Tibial nerve (tissue), 4 donors: ENCODE data around the gene PRPSAP2. TPM values are rescaled to one million over a fixed set of nuclear protein-coding genes. Genes with fewer than 3 reads are reported as not detected.

Experiments used
- DNase-seq, 2 donors: peaks; one replicate each; pipeline ENCODE4 v3.0.0-alpha.2; 2019; ENCODE audit warnings: low spot score in 2 of 2
- H3K27ac ChIP-seq, 4 donors: fragments of 200-600 bp; sonication (generic) in 3 of 4; one replicate each; pipeline ENCODE4 v1.5.1; 2017 to 2019; ENCODE audit warnings: mild to moderate bottlenecking in 1 of 4
- H3K27me3 ChIP-seq, 2 donors: fragments of 200-600 bp; sonication (generic) in 1 of 2; one replicate each; pipeline versions ENCODE4 v1.5.1 to v1.6.0; 2017 to 2019
- H3K36me3 ChIP-seq, 3 donors: fragments of 200-600 bp; sonication (generic); one replicate each; pipeline ENCODE4 v1.5.1; 2018 to 2019
- H3K4me1 ChIP-seq, 4 donors: fragments of 200-600 bp; sonication (generic) in 3 of 4; one replicate each; pipeline ENCODE4 v1.5.1; 2017 to 2019
- H3K4me3 ChIP-seq, 4 donors: fragments of 200-600 bp; sonication (generic) in 3 of 4; one replicate each; pipeline ENCODE4 v1.5.1; 2017 to 2019; ENCODE audit warnings: mild to moderate bottlenecking in 1 of 4, moderate library complexity in 1 of 4
- H3K9me3 ChIP-seq, 4 donors: fragments of 200-600 bp; sonication (generic) in 3 of 4; one replicate each; pipeline ENCODE4 v1.5.1; 2017 to 2019
- CTCF ChIP-seq, 5 experiments: fragments of 200-600 bp in 3 of 5; fragments of 450-650 bp in 2 of 5; sonication (generic) in 3 of 5; IDR thresholded peaks; one replicate each; pipeline ENCODE4 v1.5.1; 2016 to 2019; ENCODE audit warnings: antibody characterized with exemption in 5 of 5, mild to moderate bottlenecking in 3 of 5, moderate library complexity in 2 of 5
- EP300 ChIP-seq, 2 donors: sonication (generic); formaldehyde crosslinking; IDR thresholded peaks; one replicate each; pipeline ENCODE4 v1.6.1; 2017; ENCODE audit warnings: antibody characterized with exemption in 2 of 2, mild to moderate bottlenecking in 1 of 2
- POLR2A ChIP-seq, 2 donors: fragments of 450-650 bp; IDR thresholded peaks; one replicate each; pipeline ENCODE4 v1.6.1; 2017; ENCODE audit warnings: antibody characterized with exemption in 2 of 2, mild to moderate bottlenecking in 2 of 2, moderate library complexity in 2 of 2
- WGBS, 2 donors: methylation state at CpG; one replicate each; pipeline ENCODE4 v1.1.5; 2018; 5-methylcytosine and 5-hydroxymethylcytosine counted together
- total RNA-seq, 4 donors: library from RNA; depleted of rRNA; stranded (reverse); fragments of >200 nt; gene quantifications; one replicate each; pipeline ENCODE4 v1.1.0, GENCODE V29; 2016

PRPSAP2 gene
- total RNA-seq, 4 donors from 2014 or later, result 31.4 to 35.1 (median 33.7) TPM

- no peak overlapping the region for H3K27ac ChIP-seq
- TF ChIP-seq EP300 (IDR thresholded peaks at IDR 0.05), result no peak
- TF ChIP-seq CTCF (IDR thresholded peaks at IDR 0.05), result no peak
- TF ChIP-seq POLR2A (IDR thresholded peaks at IDR 0.05), result no peak
- no peaks in the 10 kb centered on the region for H3K9me3 ChIP-seq
- no peaks in the 10 kb centered on the region for H3K27me3 ChIP-seq
- peaks cover 0 to 14% (median 0%) of the 10 kb centered on the region in 4 donors for H3K4me1 ChIP-seq
- H3K4me3 ChIP-seq, result no peak overlapping the region
- no peak for DNase-seq
- no peaks in the 10 kb centered on the region for H3K36me3 ChIP-seq
- WGBS, 2 donors, result 89 to 92% methylated on average over 20 to 25 of the region's 28 CpGs
Measured at GRCh38 chr17:18970582-18971480, 112.9 kb downstream of the PRPSAP2 start.

GRCh38 chr17:18971801-18972200 lies 113.9 kb downstream of the PRPSAP2 start:
- Histone ChIP-seq H3K4me1 (peaks cover 0 to 14% (median 0%) of the 10 kb centered on the region in 4 donors), H3K27me3 (no peaks in the 10 kb centered on the region), H3K9me3 (no peaks in the 10 kb centered on the region), H3K36me3 (no peaks in the 10 kb centered on the region), H3K4me3 (no peak overlapping the region), H3K27ac (no peak overlapping the region)
- WGBS, 2 donors, result 91 to 95% methylated on average over 6 to 7 of the region's 7 CpGs
- TF ChIP-seq EP300 (IDR thresholded peaks at IDR 0.05) (no peak), CTCF (IDR thresholded peaks at IDR 0.05) (no peak), POLR2A (IDR thresholded peaks at IDR 0.05) (no peak)
- no peak for DNase-seq

DNA sequence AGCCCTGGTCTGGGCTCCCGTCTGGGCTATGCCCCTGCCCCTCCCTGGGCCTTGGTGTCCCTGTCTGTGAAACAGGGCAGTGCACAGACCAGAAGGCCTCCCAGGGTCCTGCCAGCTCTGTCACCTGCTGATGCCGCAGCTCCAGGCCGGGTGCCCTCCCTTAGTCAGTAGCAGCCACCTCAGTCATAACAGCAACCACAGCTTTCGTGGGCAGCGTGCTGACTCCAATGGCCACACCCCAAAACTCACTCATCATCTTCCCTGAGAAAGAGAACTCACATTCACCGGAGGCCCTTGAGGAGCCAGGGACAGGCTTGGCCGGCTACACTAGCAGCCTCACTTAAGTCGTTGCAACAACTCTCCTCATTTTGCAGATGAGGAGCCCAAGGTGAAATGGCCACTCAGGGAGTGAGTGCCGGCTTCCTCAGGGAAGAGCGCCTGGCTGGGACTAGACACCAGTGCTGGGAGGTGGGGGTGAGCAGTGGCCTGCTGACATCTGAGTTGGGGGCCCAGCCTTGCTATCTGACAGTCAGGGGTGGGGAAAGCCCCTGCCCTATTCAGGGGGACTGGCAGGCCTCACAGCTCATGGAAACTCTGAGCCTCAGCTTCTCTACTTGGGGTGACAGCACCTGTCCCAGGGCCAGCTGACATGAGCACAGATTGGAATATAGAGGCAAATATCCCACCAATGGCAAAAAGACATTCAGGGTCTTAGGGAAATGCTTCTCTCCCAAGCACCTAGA lies 116.6 kb downstream of the PRPSAP2 start:
- 83 to 89% methylated on average over 8 to 10 of the region's 10 CpGs for WGBS, 2 donors
- no peak overlapping the region for H3K27ac ChIP-seq
- no peak overlapping the region for H3K4me3 ChIP-seq
- no peaks in the 10 kb centered on the region for H3K36me3 ChIP-seq
- H3K9me3 ChIP-seq, result no peaks in the 10 kb centered on the region
- H3K27me3 ChIP-seq, result no peaks in the 10 kb centered on the region
- no peak for DNase-seq
- peaks cover 0 to 3% (median 0%) of the 10 kb centered on the region in 4 donors for H3K4me1 ChIP-seq
- no peak for TF ChIP-seq EP300 (IDR thresholded peaks at IDR 0.05)
- TF ChIP-seq CTCF (IDR thresholded peaks at IDR 0.05), result no peak
- no peak for TF ChIP-seq POLR2A (IDR thresholded peaks at IDR 0.05)

DNA sequence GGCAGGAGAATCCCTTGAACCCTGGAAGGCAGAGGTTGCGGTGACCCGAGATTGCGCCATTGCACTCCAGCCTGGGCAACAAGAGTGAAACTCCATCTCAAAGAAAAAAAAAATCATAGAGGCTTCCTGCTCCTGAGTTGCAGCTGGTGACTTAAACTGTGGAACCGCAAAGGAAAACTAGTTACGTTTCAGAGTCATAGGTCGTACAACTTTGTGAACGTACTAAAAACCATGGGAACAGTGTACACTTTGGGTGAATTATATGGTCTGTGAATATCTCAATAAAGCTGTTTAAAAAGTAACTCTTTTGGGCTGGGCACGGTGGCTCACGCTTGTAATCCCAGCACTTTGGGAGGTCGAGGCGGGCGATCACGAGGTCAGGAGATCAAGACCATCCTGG lies 117.7 kb downstream of the PRPSAP2 start:
- WGBS, 2 donors, result 87 to 88% methylated on average over 13 of the region's 13 CpGs
- H3K27ac ChIP-seq, result no peak overlapping the region
- TF ChIP-seq POLR2A (IDR thresholded peaks at IDR 0.05), result no peak
- TF ChIP-seq EP300 (IDR thresholded peaks at IDR 0.05), result no peak
- no peak for TF ChIP-seq CTCF (IDR thresholded peaks at IDR 0.05)

GRCh38 chr17:18976201-18976600 lies 118.3 kb downstream of the PRPSAP2 start:
- Histone ChIP-seq H3K9me3 (no peaks in the 10 kb centered on the region), H3K27ac (no peak overlapping the region), H3K36me3 (no peaks in the 10 kb centered on the region), H3K4me1 (no peaks in the 10 kb centered on the region), H3K27me3 (no peaks in the 10 kb centered on the region), H3K4me3 (no peak overlapping the region)
- no peak for DNase-seq
- 64 to 91% methylated on average over 4 of the region's 4 CpGs for WGBS, 2 donors
- TF ChIP-seq POLR2A (IDR thresholded peaks at IDR 0.05), result no peak
- no peak for TF ChIP-seq CTCF (IDR thresholded peaks at IDR 0.05)
- TF ChIP-seq EP300 (IDR thresholded peaks at IDR 0.05), result no peak

More for the DNA sequence above, 117.7 kb downstream of the PRPSAP2 start:
- Histone ChIP-seq H3K4me3 (no peak overlapping the region), H3K9me3 (no peaks in the 10 kb centered on the region), H3K36me3 (no peaks in the 10 kb centered on the region), H3K4me1 (no peaks in the 10 kb centered on the region), H3K27me3 (no peaks in the 10 kb centered on the region)
- DNase-seq, result no peak
